ENCODE measurements around the gene XIST. TPM values are rescaled to one million over a fixed set of nuclear protein-coding genes. Genes with fewer than 3 reads are reported as not detected.

XIST gene
- total RNA-seq, 4 donors from 2014 or later, result 0.18 to 841 (median 269) TPM

- Histone ChIP-seq H3K27ac (no peak overlapping the region), H3K4me1 (no peaks in the 10 kb centered on the region), H3K27me3 (no peaks in the 10 kb centered on the region), H3K4me3 (no peak overlapping the region), H3K36me3 (no peaks in the 10 kb centered on the region), H3K9me3 (no peaks in the 10 kb centered on the region)
- no peak for DNase-seq
- no peak for TF ChIP-seq CTCF (IDR thresholded peaks at IDR 0.05)
- TF ChIP-seq POLR2A (IDR thresholded peaks at IDR 0.05), result no peak
Measured at GRCh38 chrX:73867144-73867543, 14.6 kb upstream of the XIST start.

- H3K9me3 ChIP-seq, result no peaks in the 10 kb centered on the region
- H3K27ac ChIP-seq, result no peak overlapping the region
- H3K36me3 ChIP-seq, result no peaks in the 10 kb centered on the region
- no peak for TF ChIP-seq POLR2A (IDR thresholded peaks at IDR 0.05)
- TF ChIP-seq CTCF (IDR thresholded peaks at IDR 0.05), result no peak
- DNase-seq, result no peak
- no peaks in the 10 kb centered on the region for H3K27me3 ChIP-seq
- H3K4me1 ChIP-seq, result no peaks in the 10 kb centered on the region
- no peak overlapping the region for H3K4me3 ChIP-seq
Measured at GRCh38 chrX:73863852-73864251, 11.3 kb upstream of the XIST start.

GRCh38 chrX:73863268-73863667, 10.8 kb upstream of the XIST start:
- no peak overlapping the region for H3K4me3 ChIP-seq
- no peaks in the 10 kb centered on the region for H3K36me3 ChIP-seq
- H3K4me1 ChIP-seq, result no peaks in the 10 kb centered on the region
- H3K27me3 ChIP-seq, result no peaks in the 10 kb centered on the region
- no peaks in the 10 kb centered on the region for H3K9me3 ChIP-seq
- TF ChIP-seq CTCF (IDR thresholded peaks at IDR 0.05), result no peak
- no peak for DNase-seq
- H3K27ac ChIP-seq, result no peak overlapping the region

DNA sequence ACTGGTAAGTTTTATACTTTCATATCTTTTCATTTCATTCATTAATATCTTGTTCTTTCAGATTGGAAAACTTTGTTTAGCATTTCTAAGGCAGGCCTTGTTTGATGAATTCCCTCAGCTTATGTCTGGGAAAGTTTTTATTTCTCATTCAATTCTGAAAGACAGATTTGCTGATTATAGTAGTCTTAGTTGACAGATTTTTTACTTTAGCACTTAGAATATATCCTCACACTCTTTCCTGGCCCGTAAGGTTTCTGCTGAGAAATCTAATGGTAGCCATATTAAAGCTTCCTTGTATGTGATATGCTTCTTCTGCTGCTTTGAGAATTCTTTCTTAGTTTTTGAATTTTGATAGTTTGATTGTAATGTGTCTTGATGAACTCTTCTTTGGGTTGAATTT, 7.1 kb upstream of the XIST start:
- no peak for DNase-seq
- no peak for TF ChIP-seq POLR2A (IDR thresholded peaks at IDR 0.05)
- no peak for TF ChIP-seq CTCF (IDR thresholded peaks at IDR 0.05)
- no peak overlapping the region for H3K27ac ChIP-seq
- H3K4me3 ChIP-seq, result no peak overlapping the region
- no peaks in the 10 kb centered on the region for H3K4me1 ChIP-seq
- no peaks in the 10 kb centered on the region for H3K27me3 ChIP-seq
- no peaks in the 10 kb centered on the region for H3K9me3 ChIP-seq
- H3K36me3 ChIP-seq, result no peaks in the 10 kb centered on the region

- DNase-seq, result peak; percentile 50 to 88 (median 57)
- no peak overlapping the region for H3K27ac ChIP-seq
- H3K36me3 ChIP-seq, result no peaks in the 10 kb centered on the region
- H3K9me3 ChIP-seq, result no peaks in the 10 kb centered on the region
- TF ChIP-seq CTCF (IDR thresholded peaks at IDR 0.05) (peak; percentile 51 to 87 (median 67)), POLR2A (IDR thresholded peaks at IDR 0.05) (no peak)
- H3K27me3 ChIP-seq, result no peaks in the 10 kb centered on the region
- H3K4me3 ChIP-seq, result no peak overlapping the region
- H3K4me1 ChIP-seq, result no peaks in the 10 kb centered on the region
Measured at GRCh38 chrX:73855546-73855945, 3.0 kb upstream of the XIST start.

- no peak for DNase-seq
- H3K4me1 ChIP-seq, result no peaks in the 10 kb centered on the region
- peak overlapping the region in 2 of 4 donors; percentile 75 to 83 for H3K27ac ChIP-seq
- peak overlapping the region in 2 of 4 donors; percentile 46 to 50 for H3K4me3 ChIP-seq
- H3K9me3 ChIP-seq, result no peaks in the 10 kb centered on the region
- H3K27me3 ChIP-seq, result no peaks in the 10 kb centered on the region
- H3K36me3 ChIP-seq, result no peaks in the 10 kb centered on the region
- TF ChIP-seq POLR2A (IDR thresholded peaks at IDR 0.05) (no peak), CTCF (IDR thresholded peaks at IDR 0.05) (no peak)
Measured at GRCh38 chrX:73852022-73852421, 492 bp downstream of the XIST start.

All from Peyer's patch (tissue), 4 donors.